ENCODE results near the gene FRMD3. TPM values are rescaled to one million over a fixed set of nuclear protein-coding genes. Genes with fewer than 3 reads are reported as not detected.

Gene FRMD3
- total RNA-seq, 4 donors from 2014 or later: 7.9 to 13.4 (median 11.8) TPM

DNA sequence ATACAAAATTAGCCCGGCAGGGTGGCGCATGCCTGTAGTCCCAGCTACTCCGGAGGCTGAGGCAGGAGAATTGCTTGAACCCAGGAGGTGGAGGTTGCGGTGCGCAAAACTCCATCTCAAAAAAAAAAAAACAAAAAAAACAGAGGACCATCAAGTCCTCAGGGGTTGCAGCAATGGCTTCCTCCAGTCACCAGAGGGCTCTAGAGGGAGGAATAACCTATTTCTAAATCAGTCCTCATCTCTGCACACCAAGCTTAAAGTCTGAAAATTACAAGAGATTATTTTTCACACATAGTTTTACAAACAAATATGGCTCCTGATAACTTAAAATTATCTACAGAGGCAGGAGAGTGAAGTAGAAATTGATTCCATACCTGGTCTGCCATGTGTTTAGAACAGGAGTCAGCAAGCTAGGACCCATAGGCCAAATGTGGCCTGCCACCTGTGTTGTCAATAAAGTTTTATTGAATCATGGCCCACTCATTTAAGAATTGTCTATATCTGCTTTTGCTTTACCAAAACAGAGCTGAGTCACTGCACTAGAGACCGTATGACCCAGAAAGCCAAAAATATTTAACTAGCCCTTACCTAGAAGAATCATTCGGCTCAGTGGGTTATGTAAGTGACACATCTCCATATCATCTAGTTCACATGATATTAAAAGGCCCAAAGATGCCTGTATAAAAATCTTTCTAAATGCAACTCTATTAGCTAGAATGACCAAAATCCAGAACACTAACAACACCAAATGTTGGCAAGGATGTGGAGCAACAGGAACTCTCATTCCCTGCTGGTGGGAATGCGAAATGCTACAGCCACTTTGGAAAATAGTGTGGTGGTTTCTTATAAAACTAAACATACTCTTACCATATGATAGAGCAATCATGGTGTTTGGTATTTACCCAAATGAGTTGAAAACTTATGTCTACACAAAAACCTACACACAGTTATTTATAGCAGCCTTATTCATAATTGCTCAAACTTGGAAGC lies 207.7 kb downstream of the FRMD3 start:
- 93% methylated on average over 8 of the region's 8 CpGs for WGBS
- Histone ChIP-seq H3K9me3 (no peaks in the 10 kb centered on the region), H3K27me3 (no peaks in the 10 kb centered on the region), H3K4me3 (no peak overlapping the region), H3K4me1 (peaks cover 0 to 4% (median 2%) of the 10 kb centered on the region in 4 donors), H3K36me3 (no peaks in the 10 kb centered on the region), H3K27ac (replicated peaks in 1 of 4) (no peak overlapping the region)
- intact Hi-C loops (cut with DNase I): loop anchor here (10.0 kb wide), 1 partner anchor 314 kb away; no protein-coding TSS in a partner anchor
- TF ChIP-seq EP300 (IDR thresholded peaks at IDR 0.05): no peak
- DNase-seq (ENCODE audit: extremely low spot score): no peak

- 70% methylated on average over 6 of the region's 6 CpGs for WGBS
- no peaks in the 10 kb centered on the region for H3K27me3 ChIP-seq
- H3K27ac ChIP-seq (replicated peaks in 1 of 4): no peak overlapping the region
- no peaks in the 10 kb centered on the region for H3K9me3 ChIP-seq
- H3K4me1 ChIP-seq: peaks cover 0 to 4% (median 0%) of the 10 kb centered on the region in 4 donors
- TF ChIP-seq POLR2A (IDR thresholded peaks at IDR 0.05; ENCODE audit: low read depth) (no peak), EP300 (IDR thresholded peaks at IDR 0.05) (no peak), POLR2AphosphoS5 (IDR thresholded peaks at IDR 0.05) (no peak)
- TF ChIP-seq, protein P1, sequence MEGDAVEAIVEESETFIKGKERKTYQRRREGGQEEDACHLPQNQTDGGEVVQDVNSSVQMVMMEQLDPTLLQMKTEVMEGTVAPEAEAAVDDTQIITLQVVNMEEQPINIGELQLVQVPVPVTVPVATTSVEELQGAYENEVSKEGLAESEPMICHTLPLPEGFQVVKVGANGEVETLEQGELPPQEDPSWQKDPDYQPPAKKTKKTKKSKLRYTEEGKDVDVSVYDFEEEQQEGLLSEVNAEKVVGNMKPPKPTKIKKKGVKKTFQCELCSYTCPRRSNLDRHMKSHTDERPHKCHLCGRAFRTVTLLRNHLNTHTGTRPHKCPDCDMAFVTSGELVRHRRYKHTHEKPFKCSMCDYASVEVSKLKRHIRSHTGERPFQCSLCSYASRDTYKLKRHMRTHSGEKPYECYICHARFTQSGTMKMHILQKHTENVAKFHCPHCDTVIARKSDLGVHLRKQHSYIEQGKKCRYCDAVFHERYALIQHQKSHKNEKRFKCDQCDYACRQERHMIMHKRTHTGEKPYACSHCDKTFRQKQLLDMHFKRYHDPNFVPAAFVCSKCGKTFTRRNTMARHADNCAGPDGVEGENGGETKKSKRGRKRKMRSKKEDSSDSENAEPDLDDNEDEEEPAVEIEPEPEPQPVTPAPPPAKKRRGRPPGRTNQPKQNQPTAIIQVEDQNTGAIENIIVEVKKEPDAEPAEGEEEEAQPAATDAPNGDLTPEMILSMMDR (IDR thresholded peaks at IDR 0.05): no peak
- no peak overlapping the region for H3K4me3 ChIP-seq
- intact Hi-C loops (cut with DNase I): no loop called here
- no peaks in the 10 kb centered on the region for H3K36me3 ChIP-seq
- no peak for DNase-seq (ENCODE audit: extremely low spot score)
Observed at GRCh38 chr9:83327750-83328622, 210.2 kb downstream of the FRMD3 start.

DNA sequence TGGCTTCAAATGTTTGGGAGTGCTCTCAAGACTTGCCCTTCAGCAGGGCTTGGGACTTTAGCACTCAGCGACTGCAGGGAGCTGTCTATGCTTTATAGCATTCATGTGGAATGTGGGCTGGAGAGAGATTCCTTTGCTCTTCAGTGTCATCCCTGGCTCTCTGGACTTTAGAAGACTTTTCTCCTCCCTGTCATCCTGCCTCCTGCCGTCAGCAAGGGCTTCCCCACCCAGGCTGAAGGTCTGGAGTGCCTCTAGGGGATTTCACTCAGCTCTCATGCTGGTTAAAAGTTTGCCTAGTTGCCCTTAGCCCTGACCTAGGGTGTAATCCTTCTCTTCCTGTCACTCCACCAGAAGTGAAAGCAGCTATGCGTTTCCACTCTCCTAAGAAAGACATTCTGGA lies 210.9 kb downstream of the FRMD3 start:
- Histone ChIP-seq H3K9me3 (no peaks in the 10 kb centered on the region), H3K27me3 (no peaks in the 10 kb centered on the region), H3K27ac (replicated peaks in 1 of 4) (no peak overlapping the region), H3K4me3 (no peak overlapping the region), H3K36me3 (no peaks in the 10 kb centered on the region), H3K4me1 (peaks cover 0 to 4% (median 0%) of the 10 kb centered on the region in 4 donors)
- 60% methylated on average over 3 of the region's 3 CpGs for WGBS
- intact Hi-C loops (cut with DNase I): no loop called here
- no peak for DNase-seq (ENCODE audit: extremely low spot score)
- TF ChIP-seq EP300 (IDR thresholded peaks at IDR 0.05): no peak
- TF ChIP-seq POLR2A (IDR thresholded peaks at IDR 0.05; ENCODE audit: low read depth): no peak
- no peak for TF ChIP-seq POLR2AphosphoS5 (IDR thresholded peaks at IDR 0.05)

GRCh38 chr9:83323148-83323547 lies 215.1 kb downstream of the FRMD3 start:
- Histone ChIP-seq H3K4me3 (no peak overlapping the region), H3K9me3 (no peaks in the 10 kb centered on the region), H3K27me3 (no peaks in the 10 kb centered on the region), H3K36me3 (no peaks in the 10 kb centered on the region), H3K27ac (replicated peaks in 1 of 4) (no peak overlapping the region), H3K4me1 (peaks cover 0 to 4% (median 0%) of the 10 kb centered on the region in 4 donors)
- TF ChIP-seq EP300 (IDR thresholded peaks at IDR 0.05): no peak
- TF ChIP-seq POLR2A (IDR thresholded peaks at IDR 0.05; ENCODE audit: low read depth): no peak
- TF ChIP-seq, protein P1 (IDR thresholded peaks at IDR 0.05): no peak
- no peak for TF ChIP-seq POLR2AphosphoS5 (IDR thresholded peaks at IDR 0.05)
- no peak for DNase-seq (ENCODE audit: extremely low spot score)
- WGBS: 97% methylated on average over 3 of the region's 3 CpGs
- intact Hi-C loops (cut with DNase I): no loop called here

DNA sequence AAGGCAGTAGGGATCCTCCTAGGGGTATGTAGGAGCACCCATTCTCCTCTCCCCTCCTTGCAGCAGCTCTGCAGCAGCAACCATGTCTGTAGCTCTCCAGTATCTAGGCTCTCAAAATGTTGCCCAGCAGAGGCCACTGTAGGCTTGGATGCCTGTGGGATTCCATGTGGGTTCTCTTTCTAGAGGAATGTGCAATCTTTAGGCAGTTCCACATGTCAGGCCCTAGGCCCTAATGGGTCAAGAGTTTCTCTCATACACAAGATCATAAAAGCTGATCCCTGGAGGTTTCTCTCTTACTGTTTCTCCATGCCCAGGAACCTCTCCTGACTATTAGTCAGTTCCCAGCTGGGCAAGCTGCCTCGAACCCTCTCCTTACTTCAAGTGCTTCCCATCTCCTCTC lies 215.8 kb downstream of the FRMD3 start:
- intact Hi-C loops (cut with DNase I): no loop called here
- Histone ChIP-seq H3K4me3 (no peak overlapping the region), H3K36me3 (no peaks in the 10 kb centered on the region), H3K27me3 (no peaks in the 10 kb centered on the region), H3K9me3 (no peaks in the 10 kb centered on the region), H3K4me1 (peaks cover 0 to 2% (median 0%) of the 10 kb centered on the region in 4 donors), H3K27ac (replicated peaks in 1 of 4) (no peak overlapping the region)
- TF ChIP-seq POLR2AphosphoS5 (IDR thresholded peaks at IDR 0.05) (no peak), POLR2A (IDR thresholded peaks at IDR 0.05; ENCODE audit: low read depth) (no peak), EP300 (IDR thresholded peaks at IDR 0.05) (no peak)
- TF ChIP-seq, protein P1 (IDR thresholded peaks at IDR 0.05): no peak
- DNase-seq (ENCODE audit: extremely low spot score): no peak
- WGBS: 100% methylated on average over 1 of the region's 1 CpG
